Measurements from ENCODE around the gene MAN2A2.

DNA sequence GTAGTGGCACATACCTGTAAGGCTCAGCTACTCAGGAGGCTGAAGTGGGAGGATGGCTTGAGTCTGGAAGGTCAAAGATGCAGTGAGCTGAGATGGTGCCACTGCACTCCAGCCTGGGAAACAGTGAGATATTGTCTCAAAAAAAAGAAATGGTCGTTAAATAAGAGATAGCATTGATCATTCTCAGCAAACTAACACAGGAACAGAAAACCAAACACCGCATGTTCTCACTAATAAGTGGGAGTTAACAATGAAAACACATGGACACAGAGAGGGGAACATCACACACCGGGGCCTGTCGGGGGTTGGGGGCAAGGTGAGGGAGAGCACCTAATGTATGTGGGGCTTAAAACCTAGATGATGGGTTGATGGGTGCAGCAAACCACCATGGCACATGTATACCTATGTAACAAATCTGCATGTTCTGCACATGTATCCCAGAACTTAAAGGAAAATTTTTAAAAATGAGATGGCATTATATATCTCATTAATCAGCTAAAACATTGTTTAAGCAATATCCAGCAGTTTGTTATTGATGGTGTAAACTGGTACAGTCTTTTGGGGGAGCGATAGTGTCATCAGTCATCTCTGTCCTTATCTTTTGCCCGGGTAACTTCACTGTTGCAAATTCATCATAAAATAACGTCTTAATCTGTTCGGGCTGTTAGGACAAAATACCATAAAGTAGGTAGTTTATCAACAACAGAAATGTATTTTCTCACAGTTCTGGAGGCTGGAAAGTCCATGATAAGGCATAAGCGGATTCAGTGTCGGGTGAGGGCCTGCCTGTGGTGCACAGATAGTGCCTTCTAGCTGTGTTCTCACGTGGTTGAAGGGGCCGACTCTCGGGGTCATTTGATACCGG, 1.7 kb upstream of the MAN2A2 start:
- TF ChIP-seq, protein P1, sequence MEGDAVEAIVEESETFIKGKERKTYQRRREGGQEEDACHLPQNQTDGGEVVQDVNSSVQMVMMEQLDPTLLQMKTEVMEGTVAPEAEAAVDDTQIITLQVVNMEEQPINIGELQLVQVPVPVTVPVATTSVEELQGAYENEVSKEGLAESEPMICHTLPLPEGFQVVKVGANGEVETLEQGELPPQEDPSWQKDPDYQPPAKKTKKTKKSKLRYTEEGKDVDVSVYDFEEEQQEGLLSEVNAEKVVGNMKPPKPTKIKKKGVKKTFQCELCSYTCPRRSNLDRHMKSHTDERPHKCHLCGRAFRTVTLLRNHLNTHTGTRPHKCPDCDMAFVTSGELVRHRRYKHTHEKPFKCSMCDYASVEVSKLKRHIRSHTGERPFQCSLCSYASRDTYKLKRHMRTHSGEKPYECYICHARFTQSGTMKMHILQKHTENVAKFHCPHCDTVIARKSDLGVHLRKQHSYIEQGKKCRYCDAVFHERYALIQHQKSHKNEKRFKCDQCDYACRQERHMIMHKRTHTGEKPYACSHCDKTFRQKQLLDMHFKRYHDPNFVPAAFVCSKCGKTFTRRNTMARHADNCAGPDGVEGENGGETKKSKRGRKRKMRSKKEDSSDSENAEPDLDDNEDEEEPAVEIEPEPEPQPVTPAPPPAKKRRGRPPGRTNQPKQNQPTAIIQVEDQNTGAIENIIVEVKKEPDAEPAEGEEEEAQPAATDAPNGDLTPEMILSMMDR (IDR thresholded peaks at IDR 0.05) = no peak
- TF ChIP-seq POLR2A (IDR thresholded peaks at IDR 0.05; ENCODE audit: low read depth) (no peak), POLR2AphosphoS5 (IDR thresholded peaks at IDR 0.05) (no peak), EP300 (IDR thresholded peaks at IDR 0.05) (no peak)

Measured in esophagus muscularis mucosa (tissue), 4 donors.